Esophagus muscularis mucosa (tissue), 4 donors: ENCODE data around the gene FAM181A. TPM values are rescaled to one million over a fixed set of nuclear protein-coding genes. Genes with fewer than 3 reads are reported as not detected.

Source experiments
- DNase-seq: peaks from one replicate; pipeline ENCODE4 v3.0.0-alpha.2; 2017; ENCODE audit errors: extremely low spot score
- H3K27ac ChIP-seq, 4 donors: fragments of 200-600 bp; sonication (generic); replicated peaks in 1 of 4; 1 replicate in 3 of 4; 2 replicates in 1 of 4; pipeline ENCODE4 v1.5.1; 2016 to 2019; ENCODE audit warnings: mild to moderate bottlenecking in 1 of 4
- H3K27me3 ChIP-seq, 4 donors: fragments of 200-600 bp; sonication (generic); one replicate each; pipeline versions ENCODE4 v1.5.1 to v1.6.0; 2016 to 2019
- H3K36me3 ChIP-seq, 4 donors: fragments of 200-600 bp; sonication (generic); one replicate each; pipeline ENCODE4 v1.5.1; 2016 to 2019
- H3K4me1 ChIP-seq, 4 donors: fragments of 200-600 bp; sonication (generic); one replicate each; pipeline ENCODE4 v1.5.1; 2016 to 2019
- H3K4me3 ChIP-seq, 4 donors: fragments of 200-600 bp; sonication (generic); 1 replicate in 2 of 4; 2 replicates in 2 of 4; pipeline ENCODE4 v1.5.1; 2016 to 2019; ENCODE audit warnings: mild to moderate bottlenecking in 4 of 4, moderate library complexity in 1 of 4
- H3K9me3 ChIP-seq, 4 donors: fragments of 200-600 bp; sonication (generic); 1 replicate in 3 of 4; 2 replicates in 1 of 4; pipeline ENCODE4 v1.5.1; 2016 to 2019
- CTCF ChIP-seq, 3 experiments: fragments of 200-600 bp in 2 of 3; fragments of 450-650 bp in 1 of 3; sonication (generic) in 2 of 3; IDR thresholded peaks; one replicate each; pipeline ENCODE4 v1.5.1; 2017 to 2019; ENCODE audit warnings: antibody characterized with exemption in 3 of 3, mild to moderate bottlenecking in 2 of 3, moderate library complexity in 1 of 3
- EP300 ChIP-seq: sonication (generic); formaldehyde crosslinking; IDR thresholded peaks from one replicate; pipeline ENCODE4 v1.6.1; 2017; ENCODE audit warnings: antibody characterized with exemption
- POLR2A ChIP-seq: fragments of 450-650 bp; IDR thresholded peaks from one replicate; pipeline ENCODE4 v1.6.1; 2017; ENCODE audit warnings: antibody characterized with exemption, moderate library complexity, mild to moderate bottlenecking, low read depth
- POLR2AphosphoS5 ChIP-seq, 2 donors: sonication (generic); formaldehyde crosslinking; IDR thresholded peaks; one replicate each; pipeline ENCODE4 v1.6.1; 2017; ENCODE audit warnings: antibody characterized with exemption in 2 of 2
- WGBS: methylation state at CpG from one replicate; pipeline ENCODE4 v1.1.5; 2018; 5-methylcytosine and 5-hydroxymethylcytosine counted together
- intact Hi-C: fragments of 100-400 bp; cut with DNase I; formaldehyde crosslinking; loops from one replicate; pipeline ENCODE4 v1.15.1; 2023
- total RNA-seq, 4 donors: library from RNA; depleted of rRNA; stranded (reverse); fragments of >200 nt; gene quantifications; one replicate each; pipeline versions ENCODE4 v1.1.0 to v1.2.1, GENCODE V29; 2016

The FAM181A gene
- total RNA-seq, 4 donors from 2014 or later = not detected

GRCh38 chr14:93909429-93910128 lies 17.6 kb upstream of the FAM181A start:
- no peak for TF ChIP-seq CTCF (IDR thresholded peaks at IDR 0.05)
- TF ChIP-seq POLR2AphosphoS5 (IDR thresholded peaks at IDR 0.05) = no peak
- no peak for TF ChIP-seq EP300
- no peak for TF ChIP-seq POLR2A
- Histone ChIP-seq H3K4me3 (no peak overlapping the region), H3K9me3 (peaks cover 0 to 5% (median 0%) of the 10 kb centered on the region in 4 donors), H3K4me1 (peaks cover 0 to 6% (median 0%) of the 10 kb centered on the region in 4 donors), H3K27ac (no peak overlapping the region), H3K27me3 (no peaks in the 10 kb centered on the region), H3K36me3 (no peaks in the 10 kb centered on the region)
- WGBS = 76% methylated on average over 4 of the region's 5 CpGs
- no peak for DNase-seq
- intact Hi-C loops = loop anchor here (5.0 kb wide), 1 partner anchor 257 kb away; no protein-coding TSS in a partner anchor

- no peak for TF ChIP-seq CTCF (IDR thresholded peaks at IDR 0.05)
- TF ChIP-seq POLR2A = no peak
- TF ChIP-seq POLR2AphosphoS5 (IDR thresholded peaks at IDR 0.05) = no peak
- no peaks in the 10 kb centered on the region for H3K4me1 ChIP-seq
- H3K36me3 ChIP-seq = no peaks in the 10 kb centered on the region
- H3K27me3 ChIP-seq = no peaks in the 10 kb centered on the region
- no peak for DNase-seq
- H3K4me3 ChIP-seq = no peak overlapping the region
- H3K27ac ChIP-seq = no peak overlapping the region
- intact Hi-C loops = no loop called here
- 83% methylated on average over 5 of the region's 5 CpGs for WGBS
- peaks cover 0 to 5% (median 0%) of the 10 kb centered on the region in 4 donors for H3K9me3 ChIP-seq
These were observed 15.0 kb upstream of the FAM181A start for GRCh38 chr14:93911975-93912615.

GRCh38 chr14:93912782-93913181 lies 14.4 kb upstream of the FAM181A start:
- intact Hi-C loops = no loop called here
- no peak overlapping the region for H3K27ac ChIP-seq
- no peak overlapping the region for H3K4me3 ChIP-seq
- WGBS = 68% methylated on average over 3 of the region's 4 CpGs
- peaks cover 0 to 5% (median 0%) of the 10 kb centered on the region in 4 donors for H3K9me3 ChIP-seq
- TF ChIP-seq CTCF (IDR thresholded peaks at IDR 0.05) = no peak
- TF ChIP-seq POLR2A = no peak
- TF ChIP-seq EP300 = no peak
- no peak for TF ChIP-seq POLR2AphosphoS5 (IDR thresholded peaks at IDR 0.05)
- H3K4me1 ChIP-seq = no peaks in the 10 kb centered on the region
- H3K27me3 ChIP-seq = no peaks in the 10 kb centered on the region
- no peak for DNase-seq
- H3K36me3 ChIP-seq = no peaks in the 10 kb centered on the region

- H3K4me3 ChIP-seq = no peak overlapping the region
- 86% methylated on average over 4 of the region's 4 CpGs for WGBS
- intact Hi-C loops = no loop called here
- DNase-seq = no peak
- H3K27ac ChIP-seq = no peak overlapping the region
- no peaks in the 10 kb centered on the region for H3K4me1 ChIP-seq
- H3K36me3 ChIP-seq = no peaks in the 10 kb centered on the region
- H3K27me3 ChIP-seq = no peaks in the 10 kb centered on the region
- peaks cover 0 to 5% (median 2%) of the 10 kb centered on the region in 4 donors for H3K9me3 ChIP-seq
- no peak for TF ChIP-seq POLR2AphosphoS5 (IDR thresholded peaks at IDR 0.05)
- no peak for TF ChIP-seq EP300
- no peak for TF ChIP-seq CTCF (IDR thresholded peaks at IDR 0.05)
- TF ChIP-seq POLR2A = no peak
These were observed 12.9 kb upstream of the FAM181A start for GRCh38 chr14:93914278-93914677.
